Amniotic stem cell (primary cell): ENCODE results near the gene TMEM178A.
"Not testable (repeated sequence)": the region's sequence is repeated elsewhere in the genome, so short reads cannot be mapped to it uniquely, and the experiment has no call there.

Source experiments
- DNase-seq: peaks from one replicate; lab custom pipeline; 2025; lab: John Stamatoyannopoulos, UW

The TMEM178A gene

GRCh38 chr2:39715822-39716221 is 50.1 kb downstream of the TMEM178A start:
- no peak for DNase-seq

DNA sequence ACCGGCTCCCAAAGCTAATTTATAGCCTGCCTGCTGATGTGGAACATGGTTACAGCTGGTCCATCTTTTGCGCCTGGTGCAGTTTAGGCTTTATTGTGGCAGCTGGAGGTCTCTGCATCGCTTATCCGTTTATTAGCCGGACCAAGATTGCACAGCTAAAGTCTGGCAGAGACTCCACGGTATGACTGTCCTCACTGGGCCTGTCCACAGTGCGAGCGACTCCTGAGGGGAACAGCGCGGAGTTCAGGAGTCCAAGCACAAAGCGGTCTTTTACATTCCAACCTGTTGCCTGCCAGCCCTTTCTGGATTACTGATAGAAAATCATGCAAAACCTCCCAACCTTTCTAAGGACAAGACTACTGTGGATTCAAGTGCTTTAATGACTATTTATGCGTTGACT is 51.4 kb downstream of the TMEM178A start:
- no peak for DNase-seq

DNA sequence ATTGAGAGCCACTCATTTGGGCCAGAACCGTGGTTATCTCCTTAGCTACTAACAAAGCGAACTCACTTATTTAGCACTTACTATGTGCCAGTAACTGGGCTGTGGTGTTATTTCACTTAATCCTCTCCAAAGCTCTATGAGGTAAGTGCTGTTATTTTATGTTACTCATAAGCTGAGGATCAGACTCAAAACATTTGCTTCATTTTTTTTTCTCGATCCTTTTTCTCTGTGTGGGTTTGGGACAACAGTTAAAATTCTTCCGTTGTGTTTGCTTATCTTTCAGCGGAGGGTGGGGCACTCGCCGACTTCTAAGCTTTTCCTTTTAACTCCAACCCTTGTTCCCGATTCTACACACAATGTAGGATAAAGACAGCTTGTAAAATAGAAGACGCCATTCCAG is 52.8 kb downstream of the TMEM178A start:
- no peak for DNase-seq

- no peak for DNase-seq
Measured at GRCh38 chr2:39719317-39719716, 53.6 kb downstream of the TMEM178A start.

DNA sequence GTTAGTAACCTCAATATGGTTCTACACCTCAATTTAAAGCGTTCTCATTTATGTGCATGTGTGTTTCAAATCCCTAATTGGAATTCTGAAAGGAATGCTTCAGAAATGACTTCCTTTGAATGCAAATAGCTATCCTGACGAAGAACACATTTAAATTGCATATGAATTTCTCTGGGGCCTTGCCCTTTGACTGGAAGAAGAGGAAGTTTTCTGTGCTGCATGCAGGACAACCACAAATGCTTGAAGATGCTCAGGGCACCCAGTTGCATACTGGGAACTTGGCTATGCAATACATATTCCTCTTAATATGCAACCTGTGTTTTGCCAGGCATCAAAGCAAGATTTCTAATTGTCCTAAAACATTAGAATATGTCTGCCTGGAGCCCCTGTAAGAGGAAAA is 55.3 kb downstream of the TMEM178A start:
- no peak for DNase-seq

- DNase-seq, result no peak
Measured at GRCh38 chr2:39723497-39723896, 57.8 kb downstream of the TMEM178A start.

GRCh38 chr2:39723946-39724827 is 58.5 kb downstream of the TMEM178A start:
- no peak for DNase-seq

GRCh38 chr2:39724828-39725144 is 59.1 kb downstream of the TMEM178A start:
- DNase-seq, result no peak

GRCh38 chr2:39725401-39725800 is 59.7 kb downstream of the TMEM178A start:
- DNase-seq, result no peak

GRCh38 chr2:39728085-39728484 is 62.4 kb downstream of the TMEM178A start:
- not testable (repeated sequence) for DNase-seq

DNA sequence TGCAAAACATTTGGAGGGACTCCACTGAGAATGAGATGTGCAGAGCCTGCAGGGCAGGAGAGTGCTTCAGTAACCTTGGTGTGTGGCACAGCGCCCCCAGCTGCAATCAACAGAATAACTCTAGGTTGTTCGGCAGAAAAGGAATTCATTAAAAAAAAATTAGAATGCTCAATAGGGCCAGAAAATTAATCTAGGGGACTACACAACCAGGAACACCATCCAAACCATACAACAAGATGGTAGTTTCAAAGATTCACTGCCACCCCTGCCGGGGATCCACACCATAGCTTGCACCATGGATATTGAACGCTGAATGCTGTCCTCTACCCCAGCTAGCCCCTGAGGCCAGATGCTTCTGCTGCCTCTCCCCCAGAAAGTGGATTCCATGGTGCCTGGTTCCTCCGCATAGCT is 63.2 kb downstream of the TMEM178A start:
- DNase-seq, result no peak

DNA sequence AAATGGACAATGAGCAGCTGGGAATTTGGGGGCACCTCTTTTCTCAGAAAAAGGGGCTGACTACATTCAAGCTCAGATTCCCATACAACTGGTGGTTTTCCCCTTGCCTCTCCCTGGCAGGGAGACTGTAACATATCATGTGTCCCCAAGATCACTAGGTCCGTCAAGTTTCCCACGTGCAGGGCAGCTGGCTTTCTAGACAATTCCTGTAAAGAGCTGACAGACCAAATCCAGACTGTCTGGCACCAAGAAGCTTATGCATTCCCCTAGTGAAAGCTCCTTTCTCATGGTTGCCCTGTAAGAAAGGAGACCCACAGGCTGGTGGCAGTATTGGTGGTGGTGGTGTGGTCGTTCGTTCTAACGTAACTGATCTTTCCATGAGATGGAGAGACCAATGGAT is 64.6 kb downstream of the TMEM178A start:
- DNase-seq, result no peak

DNA sequence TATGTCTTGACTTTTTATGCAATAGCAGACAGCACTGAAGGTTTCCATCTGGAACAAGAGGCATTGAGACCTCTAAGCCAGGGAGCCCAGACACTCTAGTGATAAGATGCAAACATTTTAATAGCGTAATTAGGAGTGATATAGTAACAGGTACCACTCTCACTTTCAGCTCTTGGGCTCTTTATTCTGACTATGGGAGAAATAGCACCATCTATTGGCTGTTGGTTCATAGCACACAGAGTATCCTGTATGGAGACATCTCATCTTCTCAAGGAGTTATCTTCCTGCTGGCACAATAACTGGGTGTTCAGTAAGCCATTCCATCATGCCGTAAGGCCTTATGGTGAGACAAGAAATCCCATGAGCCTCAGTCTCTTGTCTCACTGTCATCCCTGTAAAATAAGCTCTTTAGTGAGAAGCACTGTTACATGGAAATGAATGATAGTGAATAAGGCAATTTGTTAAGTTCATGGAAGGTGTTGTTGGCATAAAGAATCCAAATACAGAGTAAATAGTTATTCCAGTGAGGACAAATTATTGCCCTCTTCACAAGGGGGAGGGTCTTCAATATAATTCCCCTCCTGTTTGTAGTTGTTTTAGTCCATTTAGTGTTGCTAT is 65.1 kb downstream of the TMEM178A start:
- DNase-seq, result no peak

GRCh38 chr2:39731546-39731945 is 65.8 kb downstream of the TMEM178A start:
- no peak for DNase-seq

DNA sequence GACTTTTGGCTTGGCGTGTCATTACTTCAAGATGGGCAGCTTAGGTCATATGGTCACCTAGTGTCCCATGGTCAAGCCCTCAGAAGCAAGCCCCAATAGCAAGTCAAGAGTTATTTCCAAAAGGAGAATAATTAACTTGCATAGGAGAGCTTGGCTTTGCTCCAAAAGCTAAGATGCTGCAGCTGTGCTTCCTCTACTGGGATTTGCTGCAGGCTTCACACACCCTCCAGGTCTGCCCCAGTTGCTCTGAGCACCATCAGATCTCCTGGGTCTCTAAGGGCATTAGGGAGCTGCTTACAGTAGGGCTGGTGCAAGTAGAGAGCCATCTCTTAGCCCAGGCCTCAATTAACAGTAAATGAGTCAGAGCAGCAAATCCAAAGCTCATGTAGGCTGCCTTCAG is 66.8 kb downstream of the TMEM178A start:
- no peak for DNase-seq

DNA sequence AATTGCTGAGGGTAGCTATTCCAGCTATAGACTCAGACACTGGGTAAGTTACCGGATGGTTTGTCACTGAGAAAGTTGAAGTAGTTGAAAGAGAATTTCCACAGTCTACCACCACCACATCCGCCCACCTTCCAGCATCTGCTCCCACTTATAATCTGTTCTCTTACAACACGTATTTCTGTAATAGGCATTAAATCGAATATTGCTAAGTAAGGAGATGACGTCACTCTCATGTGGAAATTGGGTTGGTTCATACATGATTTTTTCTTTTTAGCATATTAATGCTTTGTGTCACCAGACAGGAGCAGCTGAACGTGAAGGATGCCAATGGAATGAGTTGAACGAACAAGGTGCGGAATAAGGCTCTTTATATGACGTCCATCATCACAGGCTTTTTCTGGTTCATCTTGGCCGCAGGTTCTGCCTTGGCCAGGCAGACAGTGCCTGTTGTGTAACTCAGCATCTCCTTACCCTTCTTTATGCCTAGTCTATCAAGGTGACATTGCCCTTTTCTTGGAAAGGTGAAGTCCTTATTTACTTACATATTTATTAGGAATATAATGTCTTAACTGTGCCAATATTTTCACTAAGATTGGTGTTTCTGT is 67.5 kb downstream of the TMEM178A start:
- no peak for DNase-seq

DNA sequence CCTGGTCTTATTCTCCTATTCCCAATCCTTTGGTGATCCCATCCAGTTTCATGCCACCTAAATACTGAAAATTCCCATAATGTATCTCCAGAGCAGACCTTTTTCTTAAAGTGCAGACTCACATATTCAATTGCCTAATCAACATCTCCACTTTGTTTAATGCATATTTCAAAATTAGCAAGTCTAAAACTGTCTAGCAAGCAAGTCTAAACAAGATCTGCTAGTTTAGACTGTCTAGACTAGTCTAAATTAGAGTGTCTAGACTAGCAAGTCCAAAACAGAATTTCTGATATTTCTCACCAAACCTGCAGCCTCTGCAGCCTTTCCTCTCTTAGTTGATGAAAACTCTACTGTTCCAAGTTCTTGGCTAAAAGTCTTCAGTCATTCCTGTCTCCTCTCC is 68.7 kb downstream of the TMEM178A start:
- DNase-seq, result no peak

DNA sequence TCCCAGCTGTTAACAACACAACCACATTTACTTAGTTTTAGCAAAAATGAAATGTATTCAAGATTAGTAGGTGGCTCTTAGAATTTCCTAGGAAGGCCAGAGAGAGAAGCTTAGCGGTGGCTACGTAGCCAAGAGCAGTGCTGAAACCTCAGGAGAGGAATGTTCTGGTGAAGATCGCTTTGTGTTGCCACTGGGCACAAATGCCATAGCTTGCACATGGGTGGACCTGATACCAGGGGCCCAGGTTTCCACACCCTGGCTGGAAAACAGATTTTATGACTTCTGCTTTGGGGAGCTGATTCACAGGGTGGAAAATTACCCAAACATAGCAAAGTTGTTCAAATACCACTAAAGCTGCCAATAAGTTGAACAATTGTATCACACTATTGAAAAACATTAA is 69.9 kb downstream of the TMEM178A start:
- no peak for DNase-seq

DNA sequence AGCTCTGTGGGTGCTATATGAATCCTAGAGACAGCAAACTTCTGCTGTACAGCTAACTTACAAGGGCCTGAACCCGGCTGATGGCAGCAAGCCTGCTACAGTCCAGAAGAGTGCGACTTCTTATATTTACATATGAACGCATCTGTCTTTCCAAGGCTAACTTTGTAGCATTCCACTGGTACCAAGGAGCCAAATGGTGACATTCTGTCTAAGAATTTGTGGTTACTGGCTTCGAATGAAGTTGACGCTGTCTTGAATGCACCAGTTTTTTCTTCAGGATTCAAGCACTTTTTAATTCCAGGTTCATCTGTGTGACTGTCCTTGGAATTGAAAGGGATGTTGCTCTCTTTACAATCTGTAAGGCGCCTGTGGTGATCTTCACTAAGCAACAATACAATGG is 70.9 kb downstream of the TMEM178A start:
- peak; percentile 74 for DNase-seq

DNA sequence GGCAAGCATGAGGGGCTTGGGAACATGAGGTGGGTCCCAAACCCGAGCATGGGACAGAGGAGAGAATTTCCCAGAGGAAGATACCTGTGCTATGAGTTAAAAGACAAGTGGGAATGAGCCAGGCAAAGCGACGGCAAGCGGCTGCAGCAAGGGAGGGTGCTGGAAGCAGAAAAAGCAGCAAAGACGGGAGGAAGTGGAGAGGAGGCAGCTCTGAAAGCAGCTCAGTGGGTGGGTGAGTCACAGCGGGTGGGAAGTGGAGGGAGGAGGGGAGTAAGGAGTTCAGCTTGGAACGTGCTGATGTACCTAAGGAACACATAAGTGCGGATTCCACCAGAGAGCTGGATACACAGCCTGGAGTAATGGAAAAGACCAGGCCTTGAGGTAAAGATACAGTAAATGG is 71.9 kb downstream of the TMEM178A start:
- DNase-seq, result peak; percentile 49

- DNase-seq, result no peak
Measured at GRCh38 chr2:39738936-39739335, 73.2 kb downstream of the TMEM178A start.

GRCh38 chr2:39739386-39739785 is 73.7 kb downstream of the TMEM178A start:
- DNase-seq, result no peak

DNA sequence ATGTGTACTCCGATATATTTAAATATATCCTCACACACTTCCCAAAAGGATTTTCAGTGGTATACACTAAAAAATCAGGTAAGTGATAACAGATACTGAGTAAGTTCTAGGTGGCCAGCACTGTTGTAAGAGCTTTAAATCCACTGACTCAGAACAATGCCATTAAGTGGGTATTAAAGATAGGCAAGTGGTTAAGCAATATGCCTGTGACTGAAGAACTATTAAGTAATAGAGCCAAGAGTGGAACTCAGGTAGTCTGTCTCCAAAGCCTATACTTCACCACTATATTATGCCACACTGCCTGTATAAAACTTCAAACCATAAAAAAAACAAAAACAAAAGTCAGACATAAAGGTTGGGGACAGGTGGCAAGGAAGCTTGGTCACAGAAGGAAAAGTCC is 76.2 kb downstream of the TMEM178A start:
- no peak for DNase-seq
